Right lobe of liver (tissue), 6 donors: ENCODE results near the gene NASP. TPM values are rescaled to one million over a fixed set of nuclear protein-coding genes. Genes with fewer than 3 reads are reported as not detected.

Source experiments
- ATAC-seq, 4 donors: fragments of 200-7000 bp; cut with Tn5 transposase; one replicate each; pipeline ENCODE4 v1.9.1; 2020; ENCODE audit warnings: mild to moderate bottlenecking in 4 of 4, moderate library complexity in 4 of 4
- DNase-seq, 3 donors: peaks; one replicate each; pipeline ENCODE4 v3.0.0-alpha.2; 2020
- H3K27ac ChIP-seq, 3 donors: fragments of 200-600 bp; one replicate each; pipeline ENCODE4 v1.8.0; 2022
- H3K27me3 ChIP-seq, 2 donors: fragments of 200-600 bp; one replicate each; pipeline ENCODE4 v1.8.0; 2022
- H3K36me3 ChIP-seq, 4 donors: fragments of 200-600 bp; sonication (generic) in 1 of 4; one replicate each; pipeline versions ENCODE4 v1.5.1 to v1.8.0; 2017 to 2022; ENCODE audit warnings: control low read depth in 1 of 4
- H3K4me1 ChIP-seq, 4 donors: fragments of 200-600 bp; sonication (generic) in 1 of 4; one replicate each; pipeline versions ENCODE4 v1.5.1 to v1.8.0; 2017 to 2022; ENCODE audit warnings: control low read depth in 1 of 4
- H3K4me3 ChIP-seq, 3 donors: fragments of 200-600 bp; one replicate each; pipeline ENCODE4 v1.8.0; 2022
- H3K9me3 ChIP-seq, 4 donors: fragments of 200-600 bp; sonication (generic) in 1 of 4; one replicate each; pipeline versions ENCODE4 v1.5.1 to v1.8.0; 2017 to 2022; ENCODE audit warnings: control low read depth in 1 of 4
- CTCF ChIP-seq, 4 donors: fragments of 200-600 bp in 3 of 4; fragments of 450-650 bp in 1 of 4; IDR thresholded peaks; one replicate each; pipeline versions ENCODE4 v1.5.1 to v1.8.0; 2016 to 2022; ENCODE audit warnings: antibody characterized with exemption in 4 of 4, mild to moderate bottlenecking in 2 of 4
- POLR2A ChIP-seq: fragments of 450-650 bp; IDR thresholded peaks from one replicate; pipeline ENCODE4 v1.6.1; 2017; ENCODE audit warnings: antibody characterized with exemption, mild to moderate bottlenecking
- whole genome bisulfite sequencing: methylation state at CpG from one replicate; pipeline ENCODE4 v1.1.6; 2018; ENCODE audit warnings: low coverage, low lambda C conversion rate; ENCODE audit not compliant: insufficient coverage; ENCODE audit errors: missing lambda C conversion rate; 5-methylcytosine and 5-hydroxymethylcytosine counted together
- intact Hi-C, 2 donors: fragments of 100-400 bp; cut with DNase I; formaldehyde crosslinking; loops; one replicate each; pipeline versions ENCODE4 v1.11.2 to v1.14.1; 2022
- total RNA-seq, 6 experiments: library from RNA; depleted of rRNA in 2 of 6; stranded (reverse); fragments of >200 nt in 2 of 6; fragmentation: NEBNext Ultra II Directional in 3 of 6; extraction: Animal tissue kit (Norgen Biotek cat#: 25700) in 3 of 6; gene quantifications; one replicate each; pipeline versions ENCODE4 v1.1.0 to v1.2.4, GENCODE V29; 2016 to 2023
- donor health status: DM: no; HTN: yes; CAD: no.
- donor health status: DM: no; HTN: no; CAD: no.
- donor health status: DM: no; HTN: no; CAD: no.
- donor health status: DM: no; HTN: yes; CAD: no.
- donor health status: DM: no; HTN: yes; CAD: no.

The NASP gene
- total RNA-seq, 6 experiments from 2014 or later, result 21.8 to 31.9 (median 26.1) TPM

DNA sequence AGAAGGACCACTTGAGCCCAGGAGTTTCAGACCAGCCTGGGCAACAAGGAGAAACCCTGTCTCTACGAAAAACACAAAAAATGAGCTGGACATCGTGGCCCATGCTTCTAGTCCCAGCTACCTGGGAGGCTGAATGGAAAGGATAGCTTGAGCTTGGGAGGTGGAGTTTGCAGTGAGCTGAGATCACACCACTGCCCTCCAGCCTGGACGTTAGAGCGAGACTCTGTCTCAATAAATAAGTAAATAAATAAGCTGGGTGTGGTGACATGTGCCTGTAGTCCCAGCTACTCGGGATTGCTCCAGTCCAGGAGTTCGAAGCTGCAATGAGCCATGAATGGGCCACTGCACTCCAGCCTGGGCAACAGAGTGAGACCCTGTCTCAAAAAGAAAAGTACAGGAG lies 29.6 kb upstream of the NASP start:
- DNase-seq, result peak in 2 of 3 donors; percentile 35 to 53
- WGBS, result 22% methylated on average over 6 of the region's 6 CpGs
- TF ChIP-seq POLR2A (no peak), CTCF (IDR thresholded peaks at IDR 0.05) (no peak)

GRCh38 chr1:45557422-45557944 lies 26.4 kb upstream of the NASP start:
- intact Hi-C loops, result no loop called here
- Histone ChIP-seq H3K4me1 (peaks cover 0 to 46% (median 14%) of the 10 kb centered on the region in 4 donors), H3K4me3 (no peak overlapping the region), H3K27ac (peak overlapping the region; percentile 46 to 73 (median 71)), H3K27me3 (no peaks in the 10 kb centered on the region), H3K36me3 (peaks cover 0 to 17% (median 8%) of the 10 kb centered on the region in 4 donors), H3K9me3 (no peaks in the 10 kb centered on the region)
- peak; percentile 54 to 83 (median 76) for DNase-seq
- peak; percentile 78 to 89 (median 82) for ATAC-seq
- WGBS, result 18% methylated on average over 3 of the region's 3 CpGs
- TF ChIP-seq POLR2A (no peak), CTCF (IDR thresholded peaks at IDR 0.05) (no peak)

More for the DNA sequence above, 29.6 kb upstream of the NASP start:
- Histone ChIP-seq H3K27me3 (no peaks in the 10 kb centered on the region), H3K27ac (peak overlapping the region; percentile 2 to 72 (median 49)), H3K4me1 (peaks cover 0 to 61% (median 18%) of the 10 kb centered on the region in 4 donors), H3K36me3 (no peaks in the 10 kb centered on the region), H3K4me3 (no peak overlapping the region), H3K9me3 (no peaks in the 10 kb centered on the region)
- intact Hi-C loops, result no loop called here
- peak; percentile 14 to 40 (median 30) for ATAC-seq

DNA sequence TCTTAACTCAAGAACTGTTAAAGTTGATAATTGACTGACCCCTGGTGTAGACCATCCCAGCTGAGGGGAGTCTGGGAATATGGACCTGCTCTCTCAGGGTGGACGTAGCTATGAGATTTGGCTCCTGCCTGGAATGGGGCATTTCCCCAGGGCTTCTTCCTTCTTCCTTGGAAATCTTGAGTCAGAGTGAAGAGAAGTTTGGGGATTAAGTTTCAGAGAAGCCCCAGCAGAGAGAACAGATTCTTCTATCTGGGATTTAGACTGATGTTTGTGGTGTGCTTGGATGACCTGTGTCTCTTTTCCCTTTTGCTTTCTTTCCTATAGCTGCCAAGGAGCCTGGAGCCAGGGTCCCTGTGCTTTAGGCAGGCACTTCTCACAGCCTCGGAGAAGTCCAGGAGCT lies 20.0 kb upstream of the NASP start:
- no peak for DNase-seq
- WGBS, result no CpG with 5 or more reads among the region's 2 CpGs
- intact Hi-C loops, result loop anchor here in 1 of 2 donors (10.0 kb wide), 1 partner anchor 209 kb away; no protein-coding TSS in a partner anchor

GRCh38 chr1:45566722-45567121 lies 17.1 kb upstream of the NASP start:
- H3K9me3 ChIP-seq, result no peaks in the 10 kb centered on the region
- H3K36me3 ChIP-seq, result peaks cover 0 to 77% (median 40%) of the 10 kb centered on the region in 4 donors
- WGBS, result no CpG with 5 or more reads among the region's 5 CpGs
- H3K4me3 ChIP-seq, result no peak overlapping the region
- no peaks in the 10 kb centered on the region for H3K4me1 ChIP-seq
- TF ChIP-seq CTCF (IDR thresholded peaks at IDR 0.05) (no peak), POLR2A (no peak)
- intact Hi-C loops, result loop anchor here (5.0 to 10.0 kb wide), 3 partner anchors 54 to 212 kb away; no protein-coding TSS in a partner anchor
- H3K27ac ChIP-seq, result no peak overlapping the region
- ATAC-seq (peak; percentile 50 to 80 (median 64)), DNase-seq (peak; percentile 48 to 69 (median 64))
- H3K27me3 ChIP-seq, result no peaks in the 10 kb centered on the region

More for the DNA sequence above, 20.0 kb upstream of the NASP start:
- no peak overlapping the region for H3K27ac ChIP-seq
- TF ChIP-seq CTCF (IDR thresholded peaks at IDR 0.05) (no peak), POLR2A (no peak)
- no peaks in the 10 kb centered on the region for H3K27me3 ChIP-seq
- no peak overlapping the region for H3K4me3 ChIP-seq
- H3K36me3 ChIP-seq, result peaks cover 0 to 65% (median 34%) of the 10 kb centered on the region in 4 donors
- peaks cover 0 to 6% (median 0%) of the 10 kb centered on the region in 4 donors for H3K4me1 ChIP-seq
- no peaks in the 10 kb centered on the region for H3K9me3 ChIP-seq
- no peak for ATAC-seq
